Measurements from ENCODE around the gene GPR21. TPM values are rescaled to one million over a fixed set of nuclear protein-coding genes. Genes with fewer than 3 reads are reported as not detected.

Gene GPR21
- total and polyA plus RNA-seq, 12 donors, result 0.14 to 1.7 (median 0.61) TPM; not detected in 3

GRCh38 chr9:123041489-123041888, 8.0 kb downstream of the GPR21 start:
- Histone ChIP-seq H3K4me1 (replicated peaks in 1 of 2) (peaks cover 0 to 11% of the 10 kb centered on the region in 2 donors), H3K27ac (no peak overlapping the region)

GRCh38 chr9:123043081-123043939, 9.8 kb downstream of the GPR21 start:
- 88 to 93% (median 90%) methylated on average over 4 to 5 of the region's 5 CpGs for WGBS, 4 donors
- TF ChIP-seq CTCF (IDR thresholded peaks at IDR 0.05), result no peak
- no peak for TF ChIP-seq POLR2A (IDR thresholded peaks at IDR 0.05)
- Histone ChIP-seq H3K9me3 (replicated peaks in 1 of 3) (no peaks in the 10 kb centered on the region), H3K36me3 (replicated peaks in 1 of 2) (no peaks in the 10 kb centered on the region), H3K27me3 (no peaks in the 10 kb centered on the region), H3K27ac (no peak overlapping the region), H3K4me3 (no peak overlapping the region), H3K4me1 (replicated peaks in 1 of 2) (peaks cover 0 to 14% of the 10 kb centered on the region in 2 donors)
- intact Hi-C loops (cut with DNase I), result no loop called here
- DNase-seq, result no peak

More at GRCh38 chr9:123041489-123041888, 8.0 kb downstream of the GPR21 start:
- TF ChIP-seq POLR2A (IDR thresholded peaks at IDR 0.05) (no peak), CTCF (IDR thresholded peaks at IDR 0.05) (no peak)
- H3K27me3 ChIP-seq, result no peaks in the 10 kb centered on the region
- 82 to 91% (median 87%) methylated on average over 2 of the region's 2 CpGs for WGBS, 4 donors
- no peak for DNase-seq
- H3K36me3 ChIP-seq (replicated peaks in 1 of 2), result no peaks in the 10 kb centered on the region
- H3K4me3 ChIP-seq, result no peak overlapping the region
- H3K9me3 ChIP-seq (replicated peaks in 1 of 3), result no peaks in the 10 kb centered on the region
- intact Hi-C loops (cut with DNase I), result no loop called here

GRCh38 chr9:123044586-123044985, 11.1 kb downstream of the GPR21 start:
- H3K27ac ChIP-seq, result no peak overlapping the region

More at GRCh38 chr9:123044586-123044985, 11.1 kb downstream of the GPR21 start:
- TF ChIP-seq POLR2A (IDR thresholded peaks at IDR 0.05), result no peak
- no peak for TF ChIP-seq CTCF (IDR thresholded peaks at IDR 0.05)
- 86 to 87% (median 87%) methylated on average over 4 of the region's 4 CpGs for WGBS, 4 donors
- Histone ChIP-seq H3K27me3 (no peaks in the 10 kb centered on the region), H3K36me3 (replicated peaks in 1 of 2) (no peaks in the 10 kb centered on the region), H3K4me1 (replicated peaks in 1 of 2) (peaks cover 0 to 17% of the 10 kb centered on the region in 2 donors), H3K4me3 (no peak overlapping the region), H3K9me3 (replicated peaks in 1 of 3) (no peaks in the 10 kb centered on the region)
- DNase-seq, result no peak
- intact Hi-C loops (cut with DNase I), result no loop called here
